Left cardiac atrium (tissue), 4 donors: ENCODE data around the gene DCTN4. TPM values are rescaled to one million over a fixed set of nuclear protein-coding genes. Genes with fewer than 3 reads are reported as not detected.
"Not testable (repeated sequence)": the region's sequence is repeated elsewhere in the genome, so short reads cannot be mapped to it uniquely, and the experiment has no call there.

Experiments
- ATAC-seq, 2 donors: fragments of 200-7000 bp; cut with Tn5 transposase; one replicate each; pipeline ENCODE4 v1.9.1; 2020; ENCODE audit warnings: mild to moderate bottlenecking in 2 of 2, moderate library complexity in 2 of 2
- DNase-seq: peaks from one replicate; pipeline ENCODE4 v3.0.0-alpha.2; 2020
- intact Hi-C, 2 donors: fragments of 100-400 bp; cut with DNase I; formaldehyde crosslinking; loops; one replicate each; pipeline versions ENCODE4 v1.14.1 to v1.15.1; 2022 to 2023
- long read RNA-seq: library from polyadenylated mRNA; unstranded; transcript quantifications from one replicate; pipeline ENCODE4 v2.0.0, GENCODE V29; 2021
- total RNA-seq, 2 donors: library from RNA; stranded (reverse); fragmentation: NEBNext Ultra II Directional; extraction: Animal tissue kit (Norgen Biotek cat#: 25700); gene quantifications; one replicate each; pipeline ENCODE4 v1.2.1, GENCODE V29; 2021
- donor health status: DM: no; HTN: yes; CAD: no.
- donor health status: DM: no; HTN: yes; CAD: no; lungs with severe emphysema.
- donor health status: DM: yes; HTN: yes; CAD: no.
- donor health status: Dilated cardiomyopathy.

DCTN4 gene
- total RNA-seq = 10 to 100 TPM; 37.8 to 48.1 TPM
- long read RNA-seq, full-length matches to known transcripts = 29 of 48 reads
- long read RNA-seq, partial matches to known transcripts = 19 of 48 reads
- long read RNA-seq, other reads (novel, unspliced or antisense) = 0 of 48 reads

GRCh38 chr5:150758531-150759333 lies at the start of gene DCTN4:
Gene DCTN4 (minus strand): TSS chr5:150759017. CDS start chr5:150758993, 24 bp downstream.
- intact Hi-C loops = no loop called here
- DNase-seq (peak; percentile 98), ATAC-seq (peak; percentile 95 to 96)

- intact Hi-C loops = no loop called here
- ATAC-seq (no peak), DNase-seq (no peak)
Measured at GRCh38 chr5:150804388-150804787, 45.6 kb upstream of the DCTN4 start.

GRCh38 chr5:150801117-150801927 lies 42.5 kb upstream of the DCTN4 start:
- intact Hi-C loops = loop anchor here in 1 of 2 donors (1.0 kb wide), 1 partner anchor 46 kb away; no protein-coding TSS in a partner anchor
- peak; percentile 71 to 93 for ATAC-seq

GRCh38 chr5:150797384-150797783 lies 38.6 kb upstream of the DCTN4 start:
- intact Hi-C loops = no loop called here
- ATAC-seq = no peak
- no peak for DNase-seq

More at GRCh38 chr5:150801117-150801927, 42.5 kb upstream of the DCTN4 start:
- DNase-seq = no peak

GRCh38 chr5:150794927-150795326 lies 36.1 kb upstream of the DCTN4 start:
- no peak for ATAC-seq
- intact Hi-C loops = no loop called here
- no peak for DNase-seq

GRCh38 chr5:150793423-150793888 lies 34.6 kb upstream of the DCTN4 start:
- ATAC-seq, DNase-seq, intact Hi-C loops: not testable (repeated sequence)

- DNase-seq (no peak), ATAC-seq (no peak)
- intact Hi-C loops = no loop called here
Measured at GRCh38 chr5:150791536-150791935, 32.7 kb upstream of the DCTN4 start.

- intact Hi-C loops = no loop called here
- ATAC-seq (peak; percentile 75 to 96), DNase-seq (peak; percentile 68)
Measured at GRCh38 chr5:150789943-150790611, 31.3 kb upstream of the DCTN4 start.

- intact Hi-C loops = no loop called here
- DNase-seq = no peak
- ATAC-seq = no peak
Measured at GRCh38 chr5:150789450-150789849, 30.6 kb upstream of the DCTN4 start.

GRCh38 chr5:150788977-150789376 lies 30.2 kb upstream of the DCTN4 start:
- DNase-seq = no peak
- intact Hi-C loops = no loop called here
- ATAC-seq = no peak

GRCh38 chr5:150787656-150788055 lies 28.8 kb upstream of the DCTN4 start:
- intact Hi-C loops = no loop called here
- ATAC-seq (no peak), DNase-seq (no peak)

- intact Hi-C loops = no loop called here
Measured at GRCh38 chr5:150786876-150787275, 28.1 kb upstream of the DCTN4 start.

GRCh38 chr5:150785950-150786349 lies 27.1 kb upstream of the DCTN4 start:
- no peak for DNase-seq
- ATAC-seq = no peak
- intact Hi-C loops = no loop called here

More at GRCh38 chr5:150786876-150787275, 28.1 kb upstream of the DCTN4 start:
- DNase-seq (no peak), ATAC-seq (no peak)

- DNase-seq (peak; percentile 63), ATAC-seq (peak; percentile 35 to 53)
- intact Hi-C loops = no loop called here
Measured at GRCh38 chr5:150783422-150783928, 24.7 kb upstream of the DCTN4 start.

GRCh38 chr5:150782850-150783249 lies 24.0 kb upstream of the DCTN4 start:
- intact Hi-C loops = no loop called here
- DNase-seq (no peak), ATAC-seq (no peak)

GRCh38 chr5:150781706-150782614 lies 23.1 kb upstream of the DCTN4 start:
- intact Hi-C loops = no loop called here

GRCh38 chr5:150780816-150781221 lies 22.0 kb upstream of the DCTN4 start:
- intact Hi-C loops = no loop called here
- no peak for DNase-seq
- no peak for ATAC-seq

More at GRCh38 chr5:150781706-150782614, 23.1 kb upstream of the DCTN4 start:
- peak; percentile 78 for DNase-seq
- ATAC-seq = peak; percentile 47 to 53

GRCh38 chr5:150780187-150780692 lies 21.4 kb upstream of the DCTN4 start:
- peak in 1 of 2 donors; percentile 19 for ATAC-seq
- intact Hi-C loops = no loop called here
- peak; percentile 44 for DNase-seq
